CD4-positive, alpha-beta T cell treated with Interleukin-21 for 1 hour (primary cell): Measurements from ENCODE around the gene PRDM16.

Experiments
- DNase-seq: peaks from one replicate; pipeline ENCODE4 v3.0.0-alpha.2; 2020

Gene PRDM16

DNA sequence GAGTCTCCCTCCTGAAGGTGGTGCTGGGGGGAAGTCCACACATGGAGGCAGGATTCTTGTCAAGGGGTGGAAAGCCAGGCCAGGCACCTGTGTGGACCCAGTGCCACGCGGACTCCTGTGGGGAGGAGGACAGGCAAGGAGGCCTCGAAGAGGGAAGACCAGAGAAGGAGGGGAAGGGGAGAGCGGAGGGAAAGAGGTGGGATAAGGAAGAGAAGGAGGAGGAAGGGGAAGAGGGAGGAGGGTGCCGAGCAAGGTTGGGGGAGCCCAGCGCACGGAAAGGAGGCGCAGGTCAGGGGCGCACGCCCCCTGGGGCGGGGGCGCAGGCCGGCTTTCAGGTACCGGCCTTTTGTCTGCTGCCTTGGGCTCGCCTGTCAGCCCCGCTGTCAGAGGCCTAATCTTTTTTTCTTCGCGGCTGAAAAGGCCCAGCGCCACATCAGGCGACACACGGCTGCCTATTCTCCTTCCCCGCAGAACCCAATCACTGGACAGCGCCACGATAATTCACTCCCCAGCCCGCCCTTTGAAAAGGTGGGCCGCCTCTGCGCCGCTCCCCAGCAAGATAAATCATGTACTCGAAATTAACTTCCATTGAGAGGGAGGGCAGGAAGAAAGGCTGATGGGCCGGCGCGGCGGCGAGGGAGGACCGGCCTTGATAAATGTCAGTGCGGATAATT, 42.5 kb downstream of the PRDM16 start:
- no peak for DNase-seq

GRCh38 chr1:3112526-3112925, 43.5 kb downstream of the PRDM16 start:
- DNase-seq: no peak

GRCh38 chr1:3113047-3113740, 44.2 kb downstream of the PRDM16 start:
- DNase-seq: no peak

- DNase-seq: no peak
These were observed 44.7 kb downstream of the PRDM16 start for GRCh38 chr1:3113741-3114056.

- no peak for DNase-seq
These were observed 45.2 kb downstream of the PRDM16 start for GRCh38 chr1:3114131-3114744.

DNA sequence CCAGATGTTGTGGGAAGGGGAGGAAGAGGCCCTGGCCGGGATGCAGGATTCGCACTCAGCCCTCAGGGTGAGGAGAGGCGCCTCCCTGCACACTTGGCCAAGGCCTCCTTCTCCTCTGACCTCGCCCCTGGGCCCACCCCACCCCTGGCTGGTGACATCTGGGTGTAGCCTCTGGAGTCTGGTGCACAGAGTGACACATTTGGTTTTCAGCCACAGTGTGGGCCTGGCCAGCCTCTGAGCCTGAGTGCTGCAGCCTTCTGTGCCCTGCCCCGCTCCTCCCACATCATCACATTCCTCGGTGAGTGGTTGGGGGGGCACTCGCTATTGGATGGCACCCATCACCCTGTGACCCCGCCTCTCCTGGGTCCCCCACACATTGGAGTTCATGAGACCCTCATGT, 45.8 kb downstream of the PRDM16 start:
- DNase-seq: no peak

DNA sequence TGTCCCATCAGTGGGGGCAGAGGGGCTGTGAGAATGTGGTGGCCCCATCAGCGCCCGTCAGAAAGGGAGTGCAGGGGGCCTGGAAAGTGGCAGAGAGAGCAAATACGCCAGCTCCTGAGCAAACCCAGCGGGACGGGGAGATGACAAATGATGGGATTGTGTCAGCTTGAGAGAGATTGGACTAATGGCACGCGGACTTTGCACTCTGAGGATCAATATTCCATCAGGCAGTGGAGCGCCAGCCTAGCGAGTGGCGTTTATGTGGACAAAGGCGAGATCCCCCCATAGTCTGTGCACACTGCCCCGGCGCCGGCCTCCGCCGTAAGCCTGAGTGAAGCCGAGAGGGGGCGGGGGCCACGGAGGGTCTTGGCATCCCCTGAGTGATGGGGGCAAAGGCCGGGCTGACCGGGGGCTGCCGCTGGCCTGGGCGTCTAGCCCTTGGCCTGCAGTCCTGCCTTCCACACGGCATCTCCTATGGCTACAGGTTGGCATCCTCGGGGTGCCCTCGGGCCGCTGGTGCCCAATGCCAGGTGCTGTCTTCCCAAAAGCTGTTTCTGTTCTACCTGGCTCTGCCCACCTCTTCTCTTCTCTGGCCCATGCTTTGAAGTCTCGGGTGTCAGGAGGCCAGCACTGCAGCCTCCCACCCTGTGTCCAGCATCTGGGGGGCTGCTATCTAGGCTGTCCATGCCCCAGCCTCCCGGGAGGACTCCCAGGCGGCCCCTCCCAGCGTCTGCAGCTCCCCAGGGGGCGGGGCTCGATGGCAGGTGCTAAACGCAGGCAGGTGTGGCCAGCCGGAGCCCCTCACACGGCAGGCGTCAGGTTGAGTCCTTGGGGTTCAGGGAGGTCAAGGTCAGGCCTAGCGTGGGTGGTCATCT, 46.5 kb downstream of the PRDM16 start:
- DNase-seq: no peak

DNA sequence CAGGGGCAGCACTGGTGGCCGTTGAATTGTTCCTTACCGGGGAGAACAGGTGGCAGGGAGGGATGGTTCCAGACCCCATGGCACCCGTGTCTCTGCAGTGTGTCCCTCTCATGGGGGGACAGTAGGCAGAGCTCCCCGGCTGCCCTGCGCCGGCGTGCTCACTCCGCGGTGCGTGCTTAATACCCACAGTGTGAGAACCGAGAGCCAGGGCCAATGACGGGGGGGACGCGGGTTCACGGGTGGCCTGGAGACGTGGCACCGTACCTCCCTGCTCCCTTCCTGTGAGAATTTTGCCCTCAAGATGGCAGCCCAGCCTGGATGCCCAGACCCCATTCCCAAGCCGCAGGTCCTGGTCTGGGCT, 47.1 kb downstream of the PRDM16 start:
- DNase-seq: no peak

- no peak for DNase-seq
These were observed 47.6 kb downstream of the PRDM16 start for GRCh38 chr1:3116560-3116959.

- DNase-seq: no peak
These were observed 48.9 kb downstream of the PRDM16 start for GRCh38 chr1:3117879-3118278.

- DNase-seq: no peak
These were observed 50.1 kb downstream of the PRDM16 start for GRCh38 chr1:3119061-3119460.

DNA sequence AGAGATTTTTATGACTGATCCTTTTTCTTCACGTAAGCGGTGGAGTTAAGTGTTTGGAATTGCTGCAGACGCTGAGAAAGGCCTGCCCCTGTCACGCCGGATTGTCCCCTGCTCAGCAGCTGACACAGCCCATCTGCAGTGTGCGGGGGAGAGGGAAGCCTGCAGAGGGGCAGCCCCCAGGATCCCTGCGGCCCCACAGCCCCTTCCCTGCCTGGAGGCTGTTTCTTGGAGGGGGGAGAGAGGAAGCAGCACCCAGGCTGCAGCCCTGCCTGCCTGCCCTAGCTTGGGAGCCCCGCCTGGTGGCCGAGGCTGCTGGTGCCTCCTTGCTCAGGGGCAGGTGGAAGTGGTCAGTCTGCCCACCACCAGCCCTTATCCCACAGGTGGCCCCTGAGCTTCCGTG, 50.7 kb downstream of the PRDM16 start:
- no peak for DNase-seq

- no peak for DNase-seq
These were observed 51.1 kb downstream of the PRDM16 start for GRCh38 chr1:3120140-3120539.

DNA sequence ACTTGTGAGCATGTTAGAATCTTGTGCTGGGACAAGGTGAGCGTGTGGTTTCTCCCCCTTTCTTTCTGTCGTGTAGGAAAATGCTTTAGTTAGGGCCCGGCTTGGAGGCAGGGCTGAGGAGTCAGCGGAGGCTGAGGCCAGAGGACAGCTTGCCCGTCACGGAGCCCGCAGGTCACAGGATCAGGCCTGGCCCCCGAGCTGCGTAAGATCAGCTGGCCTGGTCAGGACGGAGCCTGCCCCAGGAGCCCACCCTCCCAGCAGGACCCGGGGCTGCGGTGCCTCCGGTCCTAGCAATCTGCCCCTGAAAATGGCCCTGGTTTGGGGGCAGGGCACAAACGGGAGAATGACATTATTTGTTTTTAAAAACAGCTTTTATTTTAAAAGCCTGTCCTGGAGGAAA, 52.0 kb downstream of the PRDM16 start:
- DNase-seq: no peak

- DNase-seq: no peak
These were observed 52.6 kb downstream of the PRDM16 start for GRCh38 chr1:3121401-3122210.

- no peak for DNase-seq
These were observed 53.3 kb downstream of the PRDM16 start for GRCh38 chr1:3122311-3122710.

DNA sequence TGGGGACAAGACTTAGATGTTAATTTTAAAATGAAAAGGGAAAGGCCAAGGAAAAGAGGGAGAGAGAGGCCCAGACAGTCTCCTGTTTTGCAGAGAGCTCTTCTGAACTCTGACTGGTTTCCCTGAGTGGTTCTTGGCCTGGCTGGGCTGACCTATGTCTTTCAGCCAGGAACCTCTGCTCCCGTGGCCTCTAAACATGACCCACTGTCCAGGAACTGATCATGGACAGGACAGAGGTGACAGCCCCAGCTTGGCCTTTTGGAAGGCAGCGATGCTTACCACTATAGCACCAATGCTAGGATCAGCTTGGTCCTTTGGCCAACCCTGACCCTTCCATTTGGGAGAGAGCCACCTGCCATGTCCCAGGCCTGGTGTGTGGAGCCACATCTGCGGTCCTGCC, 55.2 kb downstream of the PRDM16 start:
- DNase-seq: no peak

DNA sequence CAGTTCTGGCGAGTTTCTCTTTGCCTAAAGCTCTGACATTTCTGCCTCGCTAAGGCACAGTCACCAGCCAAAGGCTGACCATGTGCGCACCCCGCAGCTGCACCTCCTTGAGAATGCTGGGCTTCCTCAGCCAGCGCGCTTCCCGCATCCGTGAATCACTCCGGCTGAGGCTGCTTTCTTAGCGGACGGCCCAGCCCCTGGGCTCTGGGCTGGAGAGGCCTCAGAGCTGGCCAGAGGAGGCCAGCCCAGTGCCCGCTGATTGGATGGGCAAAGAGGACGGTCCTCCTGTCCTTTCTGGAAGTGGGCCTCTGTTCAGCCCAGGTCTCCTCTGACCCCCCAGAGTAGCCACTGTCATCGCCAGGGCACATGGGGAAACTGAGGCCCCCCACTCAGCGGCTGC, 56.1 kb downstream of the PRDM16 start:
- no peak for DNase-seq

- no peak for DNase-seq
These were observed 56.8 kb downstream of the PRDM16 start for GRCh38 chr1:3125546-3126368.

DNA sequence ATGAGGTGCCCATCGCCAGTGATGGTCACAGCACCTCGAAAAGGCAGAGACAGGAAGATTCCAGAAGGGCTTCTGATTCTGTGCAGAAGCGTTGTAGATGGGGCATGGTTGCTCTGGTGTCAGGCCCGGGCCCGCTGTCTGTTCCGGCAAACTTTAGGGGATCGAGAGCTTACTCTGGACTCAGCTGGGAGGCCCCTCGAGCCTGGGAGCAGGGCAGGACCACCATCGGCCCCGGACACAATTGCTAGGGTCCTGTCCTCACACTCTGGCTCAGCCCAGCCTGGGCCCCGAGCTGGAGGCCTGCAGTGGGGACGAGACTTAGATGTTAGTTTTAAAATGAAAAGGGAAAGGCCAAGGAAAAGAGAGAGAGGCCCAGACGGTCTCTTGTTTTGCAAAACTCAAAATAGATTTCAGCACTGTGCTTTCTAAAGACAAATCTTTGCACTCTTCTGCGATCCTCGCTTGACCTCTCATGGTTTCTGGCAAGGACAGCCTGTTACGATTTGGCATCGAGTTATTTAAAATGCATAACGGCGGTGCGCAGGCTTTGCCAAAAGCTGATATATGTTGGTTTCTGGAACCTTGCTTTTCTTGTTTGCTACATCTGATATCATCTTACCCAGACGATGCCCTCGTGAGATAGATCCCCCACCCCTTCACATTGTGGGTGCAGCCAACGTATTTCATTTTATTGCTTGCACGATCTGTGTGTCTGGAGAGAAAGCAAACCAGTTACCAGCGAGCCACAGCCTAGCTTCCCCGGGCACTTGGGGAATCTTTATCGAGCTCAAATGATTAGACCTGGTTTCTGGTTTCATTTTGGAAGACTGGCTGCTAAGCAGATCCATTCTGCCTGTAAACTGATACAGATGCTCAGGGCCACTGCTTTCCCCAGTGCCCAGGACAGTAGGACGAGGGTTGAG, 58.0 kb downstream of the PRDM16 start:
- DNase-seq: no peak

GRCh38 chr1:3127738-3128137, 58.7 kb downstream of the PRDM16 start:
- DNase-seq: no peak
